ENCODE results near the gene FRMD7. TPM values are rescaled to one million over a fixed set of nuclear protein-coding genes. Genes with fewer than 3 reads are reported as not detected.

FRMD7 gene
- total and polyA plus RNA-seq, 2 of the 13 experiments (the other 11 are each of a cell fraction or from before 2014, with no cell fraction given): 0.04 TPM; not detected in 1

DNA sequence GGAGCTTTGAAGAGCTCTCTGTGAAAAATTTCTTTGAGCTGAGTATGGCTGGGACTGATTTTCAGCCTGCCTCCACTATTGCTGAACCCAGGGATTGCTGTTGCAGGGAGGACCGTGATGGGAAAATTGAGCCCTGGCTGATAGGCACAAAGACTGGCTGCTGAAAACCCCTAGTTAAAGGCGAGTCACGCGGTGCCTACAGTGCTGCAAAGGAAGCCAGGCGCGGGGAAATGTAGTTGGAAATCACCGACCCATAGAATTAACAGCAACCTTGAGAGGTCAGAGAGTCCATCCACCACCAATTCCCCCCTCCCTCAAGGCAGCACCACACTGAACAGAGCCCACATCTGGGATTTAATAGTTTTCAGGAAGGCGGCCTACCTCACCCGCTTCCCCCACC, 26.0 kb downstream of the FRMD7 start:
- ChIA-PET POLR2A (no interaction called here), CTCF (ENCODE audit: low intra/inter-chr PET ratio, low total read pairs) (no interaction called here)
- ATAC-seq (no peak), FAIRE-seq (no peak), DNase-seq (ENCODE audit: low spot score) (no peak)
- H3K79me2 ChIP-seq (ENCODE audit: insufficient read depth, low read length): no peaks in the 10 kb centered on the region
- no peak overlapping the region for H2AFZ ChIP-seq (ENCODE audit: low read length)
- no TSS peak for BruUV-seq (replicated peaks)
- no peak overlapping the region for H3K9ac ChIP-seq (ENCODE audit: insufficient read depth, low read depth, low read length)
- H3K4me2 ChIP-seq (ENCODE audit: low read depth, low read length): no peak overlapping the region
- H3K9me3 ChIP-seq (ENCODE audit: low read length): no peaks in the 10 kb centered on the region
- no peak for TF ChIP-seq ZNF549 (CRISPR knock-in tag; IDR thresholded peaks at IDR 0.05)
- no peak overlapping the region for H3K4me3 ChIP-seq (replicated peaks in 1 of 3; ENCODE audit: insufficient read depth in 1 of 3, low read depth in 2 of 3, low read length in 3 of 3)
- whole genome bisulfite sequencing (ENCODE audit: low lambda C conversion rate): 100% methylated on average over 1 of the region's 9 CpGs
- no peaks in the 10 kb centered on the region for H4K20me1 ChIP-seq (ENCODE audit: insufficient read depth, low read length)
- H3K4me1 ChIP-seq (ENCODE audit: insufficient read depth, low read length): peaks cover 21% of the 10 kb centered on the region
- no peak overlapping the region for H3K27ac ChIP-seq (ENCODE audit: extremely low read length, insufficient read depth, low read length)
- no peaks in the 10 kb centered on the region for H3K36me3 ChIP-seq (replicated peaks in 1 of 2; ENCODE audit: control insufficient read depth in 1 of 2, insufficient read depth in 2 of 2, low read length in 2 of 2)
- intact Hi-C loops (cut with micrococcal nuclease; ENCODE audit: unreplicated experiment) (no loop called here), in situ Hi-C loops (cut with HindIII; ENCODE audit: extremely low pct_ligation_motif_present, low pct_unique_long_range_greater_than_20kb) (no loop called here)
- no peaks in the 10 kb centered on the region; a peak in 1 of 5 replicates for H3K27me3 ChIP-seq (ENCODE audit: control insufficient read depth in 1 of 2, insufficient read depth in 2 of 2, low read length in 2 of 2)

DNA sequence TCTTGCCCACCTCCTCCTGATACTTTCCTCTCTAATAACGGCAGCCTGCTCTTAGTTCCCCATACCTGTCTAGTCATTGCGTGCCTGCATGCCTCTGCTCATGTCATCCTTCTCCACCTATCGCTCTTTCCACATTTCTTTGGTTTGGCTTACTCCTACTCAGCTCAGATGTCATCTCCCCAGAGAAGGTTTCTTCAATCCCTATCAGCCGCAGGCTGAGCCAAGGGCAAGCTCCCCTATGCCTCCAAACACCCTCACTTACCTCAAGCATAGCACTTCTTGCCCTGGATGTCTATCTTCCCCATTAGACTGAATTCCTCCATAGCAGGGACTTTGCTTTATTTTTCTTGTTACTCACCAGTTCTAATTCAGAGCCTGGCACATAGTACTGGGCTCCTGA, 26.6 kb downstream of the FRMD7 start:
- peaks cover 21% of the 10 kb centered on the region for H3K4me1 ChIP-seq (ENCODE audit: insufficient read depth, low read length)
- TF ChIP-seq, protein P1, sequence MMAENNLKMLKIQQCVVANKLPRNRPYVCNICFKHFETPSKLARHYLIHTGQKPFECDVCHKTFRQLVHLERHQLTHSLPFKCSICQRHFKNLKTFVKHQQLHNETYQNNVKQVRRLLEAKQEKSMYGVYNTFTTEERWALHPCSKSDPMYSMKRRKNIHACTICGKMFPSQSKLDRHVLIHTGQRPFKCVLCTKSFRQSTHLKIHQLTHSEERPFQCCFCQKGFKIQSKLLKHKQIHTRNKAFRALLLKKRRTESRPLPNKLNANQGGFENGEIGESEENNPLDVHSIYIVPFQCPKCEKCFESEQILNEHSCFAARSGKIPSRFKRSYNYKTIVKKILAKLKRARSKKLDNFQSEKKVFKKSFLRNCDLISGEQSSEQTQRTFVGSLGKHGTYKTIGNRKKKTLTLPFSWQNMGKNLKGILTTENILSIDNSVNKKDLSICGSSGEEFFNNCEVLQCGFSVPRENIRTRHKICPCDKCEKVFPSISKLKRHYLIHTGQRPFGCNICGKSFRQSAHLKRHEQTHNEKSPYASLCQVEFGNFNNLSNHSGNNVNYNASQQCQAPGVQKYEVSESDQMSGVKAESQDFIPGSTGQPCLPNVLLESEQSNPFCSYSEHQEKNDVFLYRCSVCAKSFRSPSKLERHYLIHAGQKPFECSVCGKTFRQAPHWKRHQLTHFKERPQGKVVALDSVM (CRISPR knock-in tag; IDR thresholded peaks at IDR 0.05): no peak
- TF ChIP-seq ZNF720 (CRISPR knock-in tag; IDR thresholded peaks at IDR 0.05) (no peak), YY1 (IDR thresholded peaks at IDR 0.05; ENCODE audit: insufficient read depth, insufficient replicate concordance, low read depth, low read length) (no peak), REL (CRISPR knock-in tag; conservative IDR thresholded peaks at IDR 0.05) (no peak)
- BruUV-seq (replicated peaks): no TSS peak
- no peak overlapping the region for H3K9ac ChIP-seq (ENCODE audit: insufficient read depth, low read depth, low read length)
- H2AFZ ChIP-seq (ENCODE audit: low read length): no peak overlapping the region
- H3K9me3 ChIP-seq (ENCODE audit: low read length): no peaks in the 10 kb centered on the region
- no peaks in the 10 kb centered on the region for H4K20me1 ChIP-seq (ENCODE audit: insufficient read depth, low read length)
- in situ Hi-C loops (cut with HindIII; ENCODE audit: extremely low pct_ligation_motif_present, low pct_unique_long_range_greater_than_20kb) (no loop called here), intact Hi-C loops (cut with micrococcal nuclease; ENCODE audit: unreplicated experiment) (no loop called here)
- no peak overlapping the region for H3K4me2 ChIP-seq (ENCODE audit: low read depth, low read length)
- no peaks in the 10 kb centered on the region for H3K79me2 ChIP-seq (ENCODE audit: insufficient read depth, low read length)
- H3K27ac ChIP-seq (ENCODE audit: extremely low read length, insufficient read depth, low read length): no peak overlapping the region
- no peak for ATAC-seq
- no peak for FAIRE-seq
- no peak overlapping the region for H3K4me3 ChIP-seq (replicated peaks in 1 of 3; ENCODE audit: insufficient read depth in 1 of 3, low read depth in 2 of 3, low read length in 3 of 3)
- H3K36me3 ChIP-seq (replicated peaks in 1 of 2; ENCODE audit: control insufficient read depth in 1 of 2, insufficient read depth in 2 of 2, low read length in 2 of 2): no peaks in the 10 kb centered on the region
- POLR2A ChIA-PET: no interaction called here
- no peak for DNase-seq (ENCODE audit: low spot score)
- CTCF ChIA-PET (ENCODE audit: low intra/inter-chr PET ratio, low total read pairs): no interaction called here
- no peaks in the 10 kb centered on the region; a peak in 1 of 5 replicates for H3K27me3 ChIP-seq (ENCODE audit: control insufficient read depth in 1 of 2, insufficient read depth in 2 of 2, low read length in 2 of 2)
- WGBS (ENCODE audit: low lambda C conversion rate): 67% methylated on average over 4 of the region's 4 CpGs
